Smooth muscle cell of the brain vasculature (primary cell): ENCODE results near the gene BECN2.
"Not testable (repeated sequence)": the region's sequence is repeated elsewhere in the genome, so short reads cannot be mapped to it uniquely, and the experiment has no call there.

Source experiments
- DNase-seq: peaks from one replicate; pipeline ENCODE4 v3.0.0-alpha.2; 2012; ENCODE audit warnings: low read depth, low spot score

Gene BECN2

DNA sequence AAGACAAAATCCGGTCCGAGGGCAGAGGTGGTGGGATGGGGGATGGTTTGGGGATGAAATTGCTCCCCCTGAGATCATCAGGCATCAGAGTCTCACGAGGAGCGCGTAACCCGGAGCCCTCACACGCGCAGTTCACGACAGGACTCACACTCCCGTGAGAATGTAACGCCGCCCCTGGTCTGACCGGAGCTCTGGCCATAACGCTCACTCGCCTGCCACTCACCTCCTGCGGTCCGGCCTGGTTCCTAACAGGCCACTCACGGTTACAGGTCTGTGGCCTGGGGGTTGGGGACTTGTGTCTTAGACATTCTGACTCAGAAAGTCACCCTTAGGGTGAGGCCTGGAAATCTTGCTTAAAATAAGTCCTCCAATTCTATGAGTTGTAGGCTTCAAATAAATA is 21.5 kb downstream of the BECN2 start:
- DNase-seq: no peak

DNA sequence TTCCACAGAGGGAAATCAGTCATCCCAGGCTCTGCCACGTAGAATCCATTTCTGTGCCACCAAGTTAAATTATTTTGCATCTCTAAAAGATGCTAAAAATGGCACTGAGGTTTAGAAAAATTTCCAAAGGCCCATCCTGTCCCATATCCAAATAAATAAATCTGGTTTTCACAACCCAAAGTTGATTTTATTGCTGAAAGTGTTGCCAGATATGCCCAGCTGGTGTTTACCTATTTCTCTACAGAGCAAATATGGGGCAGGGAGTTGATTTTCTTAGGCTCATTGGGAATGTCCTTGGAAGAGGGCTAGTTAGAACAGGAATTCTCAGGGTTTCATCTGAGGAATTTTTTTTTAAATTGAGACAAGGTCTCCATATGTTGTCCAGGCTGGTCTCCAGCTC is 22.4 kb downstream of the BECN2 start:
- no peak for DNase-seq

DNA sequence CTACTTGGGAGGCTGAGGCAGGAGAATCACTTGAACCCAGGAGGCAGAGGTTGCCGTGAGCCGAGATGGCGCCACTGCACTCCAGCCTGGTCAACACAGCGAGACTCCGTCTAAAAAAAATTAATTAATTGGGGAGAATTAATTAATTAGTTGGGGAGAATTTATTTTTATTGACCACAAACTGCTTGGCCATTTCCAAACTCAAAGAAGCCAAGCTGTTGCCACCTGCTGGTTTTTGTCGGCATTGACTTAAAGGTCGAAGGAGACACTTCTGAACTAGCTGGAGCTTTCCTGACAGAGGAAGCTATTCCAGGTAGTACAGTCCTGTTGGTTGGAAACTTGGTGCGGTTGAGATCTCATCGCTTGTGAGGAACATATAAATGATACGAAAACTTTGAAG is 28.2 kb downstream of the BECN2 start:
- DNase-seq: no peak

DNA sequence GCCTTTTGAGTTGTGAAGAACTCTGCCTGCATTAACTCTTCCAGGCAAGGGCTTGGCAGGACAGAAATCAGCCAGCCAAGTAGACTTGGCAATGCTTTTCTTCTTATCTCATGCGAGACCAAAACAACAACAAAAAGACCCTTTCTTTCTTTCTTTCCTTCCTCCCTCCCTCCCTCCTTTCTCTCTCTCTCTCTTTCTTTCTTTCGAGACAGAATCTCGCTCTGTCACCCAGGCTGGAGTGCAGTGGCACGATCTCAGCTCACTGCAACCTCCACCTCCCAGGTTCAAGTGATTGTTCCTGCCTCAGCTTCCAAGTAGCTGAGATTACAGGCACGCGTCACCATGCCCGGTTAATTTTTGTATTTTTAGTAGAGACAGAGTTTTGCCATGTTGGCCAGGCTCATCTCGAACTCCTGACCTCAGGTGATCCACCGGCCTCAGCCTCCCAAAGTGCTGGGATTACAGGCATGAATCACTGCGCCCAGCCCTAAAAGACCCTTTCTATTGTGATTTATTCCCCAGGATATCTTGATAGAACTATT is 30.9 kb downstream of the BECN2 start:
- DNase-seq: not testable (repeated sequence)

DNA sequence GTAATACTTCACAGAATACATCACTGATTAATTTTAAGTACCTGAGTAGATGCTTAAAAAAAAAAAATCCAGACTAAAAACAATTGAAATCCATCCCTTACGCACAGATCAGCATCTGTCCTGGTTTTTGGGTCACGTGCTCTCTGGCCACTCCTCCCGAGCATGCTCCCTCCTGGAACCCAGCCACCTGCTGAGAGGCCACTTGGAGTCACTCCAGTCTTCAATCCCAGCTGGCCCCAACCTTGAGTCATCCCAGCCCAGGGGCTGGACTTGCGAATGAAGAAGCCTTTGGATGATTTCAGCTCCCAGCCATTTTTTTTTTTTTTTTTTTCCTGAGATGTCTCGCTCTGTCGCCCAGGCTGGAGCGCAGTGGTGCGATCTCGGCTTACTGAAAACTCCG is 32.5 kb downstream of the BECN2 start:
- peak; percentile 82 for DNase-seq

DNA sequence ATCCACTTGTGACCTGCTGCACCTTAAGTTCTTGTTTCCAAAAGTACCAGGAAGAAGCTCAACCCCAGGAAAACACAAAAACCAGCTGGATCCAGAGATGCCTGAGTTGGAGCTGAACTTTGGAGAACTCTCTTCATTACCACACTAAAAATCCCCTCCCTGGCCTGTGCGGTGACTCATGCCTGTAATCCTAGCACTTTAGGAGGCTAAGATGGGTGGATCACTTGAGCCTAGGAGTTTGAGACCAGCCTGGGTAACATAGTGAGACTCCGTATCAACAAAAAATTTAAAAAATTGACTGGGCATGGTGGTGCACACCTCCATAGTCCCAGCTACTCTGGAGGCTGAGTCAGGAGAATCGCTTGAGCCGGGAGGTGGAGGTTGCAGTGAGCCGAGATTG is 35.2 kb downstream of the BECN2 start:
- DNase-seq: peak; percentile 45

DNA sequence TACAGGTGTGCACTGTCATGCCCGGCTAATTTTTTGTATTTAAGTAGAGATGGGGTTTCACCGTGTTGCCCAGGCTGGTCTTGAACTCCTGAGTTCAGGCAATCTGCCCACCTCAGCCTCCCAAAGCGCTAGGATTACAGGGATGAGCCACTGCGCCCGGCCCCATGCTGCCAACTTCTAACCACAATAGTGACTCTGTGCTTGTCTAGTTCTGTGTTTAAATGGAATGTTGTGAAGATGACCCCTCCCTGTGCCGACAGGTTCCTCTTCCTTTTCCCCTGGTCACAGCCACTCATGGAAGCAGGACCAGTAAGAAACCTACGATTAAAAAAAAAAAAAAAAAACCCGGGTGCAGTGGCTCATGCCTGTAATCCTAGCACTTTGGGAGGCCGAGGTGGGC is 36.6 kb downstream of the BECN2 start:
- no peak for DNase-seq

DNA sequence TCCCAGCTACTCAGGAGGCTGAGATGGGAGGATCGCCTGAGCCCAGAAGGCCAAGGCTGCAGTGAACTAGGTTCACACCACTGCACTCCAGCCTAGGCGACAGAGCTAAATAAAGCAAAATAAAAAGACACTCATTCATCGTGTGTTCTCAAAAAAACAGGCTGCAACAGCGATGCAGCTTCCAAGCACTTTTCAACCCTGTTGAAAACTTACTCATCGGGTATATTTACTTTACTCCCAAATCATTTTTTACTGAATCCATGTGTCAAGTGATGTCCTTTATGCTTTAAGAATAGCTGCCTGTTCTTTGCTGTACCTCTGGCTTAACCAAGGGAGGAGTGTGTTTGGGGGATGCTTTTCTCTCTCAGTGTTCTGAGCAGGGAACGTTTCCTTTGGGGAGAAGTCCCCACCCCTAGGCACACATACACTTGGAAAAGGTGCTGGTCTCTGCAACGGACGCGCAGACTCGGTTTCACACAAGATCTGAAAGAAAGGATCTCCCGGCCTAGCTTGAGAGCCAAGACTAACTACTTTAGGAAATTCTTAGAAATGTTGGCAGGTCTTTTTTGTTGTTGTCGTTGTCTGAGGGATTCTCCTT is 39.9 kb downstream of the BECN2 start:
- no peak for DNase-seq

DNA sequence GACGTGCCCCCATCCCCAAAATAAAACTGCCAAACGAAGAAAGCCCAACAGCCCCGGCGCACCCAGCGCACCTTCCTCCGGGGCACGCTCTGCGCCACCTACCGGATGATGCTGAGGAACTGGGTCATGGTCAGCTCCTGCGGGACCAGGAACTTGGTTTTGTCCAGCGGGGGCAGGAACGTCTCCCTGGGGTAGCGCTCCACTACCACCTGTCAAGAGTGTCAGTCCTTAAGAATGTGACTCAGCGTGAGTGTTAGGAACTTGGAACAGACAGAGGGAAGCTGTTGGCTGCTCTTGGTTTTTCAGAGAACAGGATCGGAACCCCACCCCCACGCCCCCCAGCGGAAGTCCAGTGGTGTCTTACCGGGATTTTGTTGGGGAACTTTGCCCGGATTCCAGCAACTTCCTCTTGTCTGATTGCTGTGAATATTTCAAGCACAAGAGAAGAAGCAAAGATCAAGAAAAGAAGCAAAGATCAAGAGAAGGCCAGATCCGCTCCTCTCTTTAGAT is 40.9 kb downstream of the BECN2 start:
- DNase-seq: peak; percentile 40

DNA sequence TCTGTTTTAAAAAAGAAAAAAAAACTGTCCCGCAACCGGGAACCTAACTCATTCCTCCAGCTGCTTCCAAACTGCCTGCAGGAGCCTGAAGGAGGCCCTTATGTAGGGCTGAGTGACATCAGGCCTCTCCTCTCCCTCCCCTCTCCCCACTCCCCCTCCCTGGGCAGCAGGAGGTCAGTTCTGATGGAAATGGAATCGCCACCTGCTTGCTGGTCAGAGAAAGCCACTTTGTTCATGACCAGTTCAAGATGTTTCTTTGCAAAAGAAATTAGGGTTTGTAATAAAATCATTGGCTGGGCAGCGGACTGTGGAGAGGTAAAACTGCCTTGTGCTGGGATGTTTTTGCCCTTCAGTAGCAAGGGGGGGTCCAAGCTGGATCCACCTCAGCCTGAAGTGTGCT is 41.5 kb downstream of the BECN2 start, which contains the start of gene MAP1LC3C:
Gene MAP1LC3C (minus strand): TSS at position 73 of the 400 bp plus-strand sequence. CDS start 90 bp downstream, outside the sequence.
- no peak for DNase-seq

DNA sequence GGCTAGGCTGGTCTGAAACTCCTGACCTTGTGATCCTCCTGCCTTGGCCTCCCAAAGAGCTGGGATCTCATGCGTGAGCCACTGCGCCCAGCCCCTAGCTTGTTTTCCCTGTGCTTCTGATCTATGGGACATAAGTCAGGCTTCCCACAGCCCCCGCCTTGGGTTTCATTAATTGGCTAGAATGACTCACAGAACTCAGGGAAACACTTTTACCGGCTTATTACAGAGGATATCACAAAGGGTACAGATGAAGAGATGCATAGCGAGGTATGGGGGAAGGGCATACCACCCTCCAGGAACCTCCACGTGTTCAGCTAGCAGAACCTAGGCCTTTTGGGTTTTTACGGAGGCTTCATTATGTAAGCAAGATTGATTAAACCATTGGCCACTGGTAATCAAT is 42.9 kb downstream of the BECN2 start:
- DNase-seq: no peak

DNA sequence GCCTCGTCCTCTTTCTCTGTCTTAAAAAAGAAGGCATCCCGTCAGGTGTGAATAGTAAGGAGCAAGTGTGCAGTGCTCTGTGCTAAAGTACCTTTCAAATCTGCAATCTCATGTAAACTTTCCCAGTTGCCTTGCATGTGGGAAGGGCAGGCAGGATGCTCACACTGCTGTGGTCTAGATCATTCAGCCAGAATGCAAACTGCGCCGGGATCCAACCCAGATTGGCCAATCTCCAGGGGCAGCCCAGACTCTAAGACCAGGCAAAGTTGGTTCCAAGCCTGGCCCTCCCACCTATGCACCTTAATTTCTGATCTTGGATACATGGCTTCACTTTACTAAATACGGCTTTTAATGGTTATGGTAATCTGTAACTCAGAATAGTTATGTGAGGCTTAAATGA is 44.5 kb downstream of the BECN2 start:
- no peak for DNase-seq

DNA sequence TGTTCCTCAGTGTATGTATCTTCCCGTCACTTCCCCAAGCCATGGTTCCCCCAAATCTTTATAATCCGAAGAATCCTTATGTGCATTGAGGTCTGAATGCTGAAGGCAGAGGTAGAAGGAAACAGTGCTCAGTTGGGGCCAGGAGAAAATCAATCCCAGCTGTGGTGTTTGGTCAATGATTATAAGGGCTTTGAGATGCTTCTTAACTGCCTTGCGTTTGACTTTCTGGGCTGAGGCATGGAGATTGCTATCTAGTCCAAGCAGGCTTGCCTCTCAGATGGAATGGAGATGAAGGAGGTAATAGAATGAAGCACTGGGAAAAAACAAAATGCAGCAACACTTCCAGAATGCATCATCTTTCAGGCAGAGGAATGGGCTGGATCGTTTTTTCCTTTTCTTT is 44.9 kb downstream of the BECN2 start:
- DNase-seq: no peak

DNA sequence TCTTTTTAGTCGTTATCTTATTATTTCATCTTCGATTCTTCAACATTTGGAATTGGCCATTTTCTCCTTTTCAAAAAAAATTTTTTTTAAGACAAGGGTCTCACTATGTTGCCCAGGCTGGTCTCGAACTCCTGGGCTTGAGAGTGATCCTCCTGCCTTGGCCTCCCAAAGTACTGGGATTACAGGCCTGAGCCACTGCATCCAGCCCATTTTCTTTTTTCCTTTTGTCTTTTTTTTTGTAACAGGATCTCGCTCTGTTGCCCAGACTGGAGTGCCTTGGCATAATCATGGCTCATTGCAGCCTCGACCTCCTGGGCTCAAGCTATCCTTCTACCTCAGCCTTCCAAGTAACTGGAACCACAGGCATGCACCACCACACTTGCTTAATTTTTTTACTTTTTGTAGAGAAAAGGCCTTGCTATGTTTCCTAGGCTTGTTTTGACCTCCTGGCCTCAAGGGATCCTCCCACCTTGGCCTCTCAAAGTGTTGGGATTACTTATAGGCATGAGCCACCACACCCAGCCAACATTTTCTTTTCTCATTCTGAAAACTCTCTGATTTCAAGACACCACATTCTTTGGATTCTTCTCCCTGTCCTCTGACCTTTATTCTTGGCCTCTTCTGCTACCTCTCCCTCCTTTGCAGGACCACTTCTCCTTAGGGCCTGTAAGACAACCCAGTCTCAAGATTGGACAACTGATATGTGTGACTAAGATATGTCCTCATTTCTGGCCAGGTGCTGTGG is 47.4 kb downstream of the BECN2 start:
- DNase-seq: no peak

DNA sequence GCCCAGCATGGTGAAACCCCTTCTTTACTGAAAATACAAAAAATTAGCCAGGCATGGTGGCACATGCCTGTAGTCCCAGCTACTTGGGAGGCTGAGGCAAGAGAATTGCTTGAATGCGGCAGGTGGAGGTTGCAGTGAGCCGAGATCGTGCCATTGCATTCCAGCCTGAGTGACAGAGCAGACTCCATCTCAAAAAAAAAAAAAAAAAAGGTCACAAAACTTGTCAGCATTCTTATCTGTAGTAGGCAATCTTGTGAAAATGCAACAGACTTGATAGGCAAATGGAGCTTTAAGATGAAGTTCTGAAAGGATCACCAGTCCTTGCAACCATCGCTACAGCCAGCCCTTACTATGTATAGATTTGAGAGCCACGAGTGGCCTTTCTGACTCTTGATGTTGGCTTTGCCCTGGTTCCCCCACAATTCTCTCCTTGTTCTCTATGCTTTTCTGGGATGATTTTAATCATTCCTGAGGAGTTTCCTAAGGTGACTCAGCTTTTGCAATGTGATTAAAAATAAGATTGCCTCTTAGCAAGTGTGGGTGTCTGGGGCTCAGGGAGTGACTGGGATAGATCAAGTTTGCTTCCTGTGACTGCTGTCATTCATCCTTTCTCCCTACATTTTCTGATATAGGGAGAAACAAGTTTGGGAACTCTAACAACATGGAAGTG is 48.4 kb downstream of the BECN2 start:
- no peak for DNase-seq

DNA sequence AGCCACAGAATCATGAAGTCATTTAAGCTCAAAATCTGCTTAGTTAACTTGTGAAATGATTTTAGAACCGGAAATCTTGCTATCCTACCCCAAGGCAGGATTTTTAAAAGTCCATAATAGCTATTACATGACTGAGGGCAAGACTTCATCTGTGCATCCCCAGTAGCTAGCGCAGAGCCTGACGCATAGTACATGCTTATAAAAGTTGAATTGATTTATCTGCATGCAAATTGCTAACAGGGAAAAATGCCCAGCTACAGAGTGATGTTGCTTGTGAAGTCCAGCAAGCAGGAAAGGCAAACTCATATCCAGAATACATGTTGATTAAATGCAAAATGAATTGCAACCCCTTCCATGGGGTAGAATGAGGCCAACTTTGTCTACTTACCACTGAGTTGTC is 49.4 kb downstream of the BECN2 start:
- no peak for DNase-seq
